Activated T-helper 9 cell treated with anti-CD3 and anti-CD28 coated beads, Interleukin-2, amount 50 U/mL, for 16 hours (primary cell): ENCODE measurements around the gene FGFR3.
"Not testable (repeated sequence)": the region's sequence is repeated elsewhere in the genome, so short reads cannot be mapped to it uniquely, and the experiment has no call there.

Source experiments
- DNase-seq: peaks from one replicate; pipeline ENCODE4 v3.0.0-alpha.2; 2020; ENCODE audit warnings: low read depth

The FGFR3 gene

DNA sequence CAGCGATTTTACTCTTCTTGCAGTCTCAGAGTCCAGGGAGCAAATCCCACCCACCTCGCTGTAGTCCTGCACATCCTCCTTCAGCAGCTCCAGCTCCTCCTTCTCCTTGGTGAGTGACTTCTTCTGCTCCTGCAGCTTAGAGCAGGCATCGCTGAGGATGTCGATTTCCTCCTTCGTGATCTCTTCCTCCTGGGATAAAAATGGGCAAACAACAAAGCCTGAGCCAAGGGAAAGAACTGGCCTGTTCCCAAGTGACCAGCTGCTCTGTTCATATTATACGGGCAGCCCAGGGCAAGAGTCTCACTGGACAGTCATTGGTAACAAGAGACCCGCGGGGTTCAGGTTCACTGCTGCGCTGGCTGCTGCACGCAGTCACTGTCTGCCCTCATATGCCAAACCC is 26.2 kb downstream of the FGFR3 start:
- DNase-seq: no peak

DNA sequence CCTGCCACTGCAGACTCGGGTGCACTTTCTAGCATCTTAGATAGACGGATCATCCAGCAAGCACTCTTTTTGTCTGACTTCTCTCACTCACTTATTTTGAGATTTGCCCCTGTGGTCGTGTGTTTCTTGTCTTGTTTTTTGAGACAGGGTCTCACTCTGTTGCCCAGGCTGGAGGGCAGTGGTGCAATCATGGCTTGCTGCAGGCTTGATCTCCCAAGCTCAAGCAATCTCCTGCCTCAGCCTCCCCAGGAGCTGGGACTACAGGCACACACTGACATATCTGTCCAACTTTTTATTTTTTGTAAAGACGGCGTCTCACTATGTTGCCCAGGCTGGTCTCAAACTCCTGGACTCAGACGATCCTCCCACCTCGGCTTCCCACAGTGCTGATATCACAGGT is 26.7 kb downstream of the FGFR3 start:
- no peak for DNase-seq

DNA sequence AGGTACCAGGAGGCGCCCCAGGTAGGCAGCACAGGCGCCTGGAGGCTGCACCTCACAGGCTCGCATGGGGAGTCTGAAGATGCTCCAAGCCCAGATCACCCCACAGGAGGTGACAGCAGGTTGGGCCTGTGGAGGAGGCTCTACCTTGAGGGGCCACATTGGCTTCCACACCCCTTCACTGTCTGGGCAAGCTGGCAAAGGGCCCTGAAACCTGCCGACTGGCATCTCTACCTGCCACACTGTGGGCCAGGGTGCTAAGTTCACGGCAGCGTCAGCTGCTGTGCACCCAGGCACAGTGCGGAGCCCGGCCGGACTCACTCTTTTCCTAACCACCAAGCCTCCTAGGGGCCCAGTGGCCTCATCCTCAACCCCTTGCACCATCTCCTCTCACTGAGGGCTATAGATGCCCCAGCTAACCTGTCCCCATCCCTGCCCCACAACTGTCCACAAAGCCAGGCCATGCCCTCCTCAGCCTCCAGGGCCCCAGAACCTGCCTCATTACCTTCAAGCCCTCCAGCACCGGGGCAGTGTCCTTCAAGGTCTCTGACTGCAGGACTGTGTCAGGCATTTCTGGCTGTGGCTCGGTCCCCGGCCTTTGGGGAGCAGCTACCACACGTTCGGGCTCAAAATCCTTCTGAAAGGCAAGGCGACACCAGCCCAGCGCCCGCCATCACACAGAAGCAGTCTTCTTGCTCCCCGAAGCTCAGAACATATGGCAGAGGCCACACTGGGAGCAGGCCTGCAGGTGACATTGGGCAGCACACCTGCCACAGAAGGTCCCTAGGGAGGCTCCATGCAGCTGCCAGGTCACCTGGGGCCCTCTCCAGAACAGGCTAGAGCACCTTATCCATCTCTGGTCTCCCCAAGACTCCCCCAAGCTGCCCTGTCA is 28.8 kb downstream of the FGFR3 start:
- no peak for DNase-seq

DNA sequence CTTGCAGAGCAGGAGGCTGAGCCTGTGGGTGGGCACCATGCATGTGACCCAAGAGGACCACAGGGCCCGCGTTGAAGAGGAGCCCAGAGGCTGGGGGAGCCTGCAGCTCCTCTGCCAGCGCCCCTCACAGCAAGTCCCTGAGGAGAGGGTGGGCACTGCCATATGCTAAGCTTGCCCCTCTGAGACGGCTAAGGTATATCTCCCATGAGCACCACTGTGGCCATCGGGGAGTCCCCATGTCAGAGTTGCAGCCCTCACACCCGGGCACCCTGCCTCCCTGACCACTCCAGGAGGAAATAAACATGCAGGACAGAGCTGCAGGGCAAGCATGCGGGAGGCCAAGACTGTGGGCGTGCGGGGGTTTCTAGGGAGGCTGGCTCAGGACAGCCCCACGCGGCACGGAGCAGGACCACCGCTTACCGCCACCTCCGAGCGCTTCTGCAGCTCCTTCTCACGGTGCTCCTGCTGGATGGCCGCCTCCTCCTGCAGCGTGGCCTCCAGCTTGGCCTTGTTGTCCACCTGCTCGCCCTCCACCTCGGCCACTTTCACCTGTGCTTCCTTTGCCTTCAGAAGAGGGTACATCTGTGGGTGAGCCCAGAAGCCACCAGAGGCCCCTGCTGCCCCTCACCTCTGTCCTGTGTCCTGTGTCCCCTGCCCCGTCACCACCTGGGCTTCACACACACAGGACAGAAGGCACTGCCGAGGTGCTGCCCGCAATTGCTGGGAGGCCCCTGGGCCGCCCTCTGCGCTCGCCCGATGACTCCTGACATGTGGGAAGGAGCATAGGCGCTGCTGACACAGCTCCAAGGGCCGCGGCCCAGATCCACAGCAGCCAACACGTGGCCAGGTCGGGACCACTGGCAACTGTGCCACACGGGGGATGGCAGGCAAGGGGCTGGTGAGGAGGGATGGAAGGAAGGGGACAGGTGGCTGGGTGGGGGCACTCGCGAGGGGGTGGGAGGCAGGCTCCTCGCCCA is 29.8 kb downstream of the FGFR3 start:
- DNase-seq: no peak

DNA sequence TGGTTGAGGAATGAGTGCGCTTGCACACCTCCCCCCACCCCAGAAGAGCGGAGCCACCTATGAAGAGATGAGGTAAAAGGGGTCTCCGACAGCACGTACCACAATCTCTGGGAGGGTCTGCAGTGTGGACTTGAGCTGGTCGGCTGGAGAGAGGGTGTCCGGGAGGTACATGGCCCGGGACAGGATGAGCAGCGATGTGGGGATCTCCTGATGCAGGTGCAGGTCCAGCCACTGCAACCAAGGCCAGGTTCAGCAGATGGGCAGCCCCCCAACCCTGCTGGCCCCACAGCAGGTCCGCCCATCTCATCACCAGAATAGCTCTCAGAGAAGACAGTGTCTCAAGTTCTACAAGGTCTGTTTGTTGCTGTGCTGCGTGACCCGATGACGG is 30.4 kb downstream of the FGFR3 start:
- no peak for DNase-seq

DNA sequence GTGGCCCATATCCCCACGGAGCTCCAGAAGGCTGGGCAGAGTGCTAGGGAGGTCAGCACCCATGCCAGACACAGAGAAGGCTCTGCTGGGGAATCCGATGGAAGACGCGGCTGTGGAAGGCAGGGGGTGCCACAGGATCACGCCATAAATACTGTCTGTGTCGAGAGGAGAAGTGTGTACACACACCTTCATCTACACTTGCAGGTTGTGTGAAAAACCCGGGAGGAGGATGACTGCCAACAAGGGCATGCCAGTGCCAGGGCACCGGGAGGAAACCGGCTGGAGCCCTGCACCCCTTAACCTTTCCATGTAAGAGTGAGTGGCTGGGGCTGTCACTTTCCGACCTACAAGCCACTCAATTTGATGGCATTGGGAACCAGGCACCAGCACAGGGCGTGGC is 31.7 kb downstream of the FGFR3 start:
- no peak for DNase-seq

DNA sequence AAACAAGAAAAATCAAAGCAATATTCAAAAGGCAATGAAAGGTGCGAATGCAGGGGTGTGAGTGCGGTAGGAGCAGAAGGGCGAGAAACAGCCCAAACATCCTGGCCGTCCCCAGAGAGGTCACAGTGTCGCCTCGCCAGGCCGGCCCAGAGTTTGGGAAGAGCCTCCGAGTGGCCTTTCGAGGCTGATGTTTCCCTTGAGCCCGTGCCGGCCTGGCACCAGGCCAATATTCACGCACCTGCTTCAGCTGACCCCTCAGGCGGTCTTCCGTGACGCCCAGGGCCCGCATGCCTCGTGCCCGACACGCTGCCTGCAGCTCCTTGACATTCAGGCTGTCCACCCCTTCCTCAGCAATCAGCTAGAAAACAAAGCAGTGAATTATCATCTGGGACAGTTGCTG is 32.2 kb downstream of the FGFR3 start:
- DNase-seq: no peak

DNA sequence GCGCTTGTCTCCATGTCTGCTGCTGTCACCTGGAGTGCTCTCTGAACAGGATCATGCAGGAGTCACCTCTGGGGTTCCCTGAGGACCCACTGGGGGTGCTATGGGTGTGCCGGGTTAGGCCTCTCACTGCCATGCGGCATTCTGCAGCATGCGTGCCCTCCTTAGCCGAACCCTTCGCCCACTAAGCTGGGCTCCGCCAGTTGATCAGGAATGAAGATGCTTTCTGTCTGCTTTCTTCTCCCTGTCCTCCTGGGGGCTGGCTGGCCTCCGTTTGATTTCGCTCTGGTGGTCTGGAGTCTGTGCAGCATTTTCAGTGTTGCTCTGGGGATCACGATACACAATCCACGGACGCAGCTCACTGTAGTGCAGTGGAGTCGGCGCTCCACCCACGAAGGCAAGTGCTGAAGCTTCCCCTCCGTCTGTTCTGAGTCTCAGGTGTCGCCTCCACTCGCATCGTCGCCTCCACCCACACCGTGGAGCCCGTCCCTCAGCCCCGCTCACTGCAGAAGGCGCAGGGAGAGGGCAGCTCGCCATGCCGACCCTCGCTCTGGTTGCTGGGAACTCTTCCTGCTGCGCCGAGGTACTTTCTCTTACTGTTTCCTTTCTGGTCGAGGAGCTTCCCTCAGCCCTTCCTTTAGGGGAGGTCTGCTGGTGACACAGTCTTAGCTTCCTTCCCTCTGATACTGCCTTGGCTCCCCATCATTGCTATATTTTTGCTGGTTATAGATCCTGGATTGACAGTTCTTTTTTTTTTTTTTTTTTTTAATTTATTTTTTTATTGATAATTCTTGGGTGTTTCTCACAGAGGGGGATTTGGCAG is 33.6 kb downstream of the FGFR3 start:
- no peak for DNase-seq

DNA sequence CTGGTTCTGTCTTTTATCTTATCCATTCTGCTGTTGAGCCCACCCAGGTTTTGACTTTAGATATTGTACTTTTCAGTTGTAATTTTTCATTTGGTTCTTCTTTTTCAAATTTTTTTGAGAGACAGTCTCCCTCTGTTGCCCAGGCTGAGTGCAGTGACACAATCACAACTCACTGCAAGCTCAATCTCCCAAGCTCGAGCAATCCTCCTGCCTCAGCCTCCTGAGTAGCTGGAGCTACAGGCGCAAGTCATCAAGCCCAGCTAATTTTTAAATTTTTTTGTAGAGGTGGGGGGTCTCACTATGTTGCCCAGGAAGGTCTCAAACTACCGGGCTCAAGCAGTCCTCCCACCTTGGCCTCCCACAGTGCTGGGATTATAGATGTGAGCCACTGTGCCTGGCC is 37.1 kb downstream of the FGFR3 start:
- DNase-seq: no peak

DNA sequence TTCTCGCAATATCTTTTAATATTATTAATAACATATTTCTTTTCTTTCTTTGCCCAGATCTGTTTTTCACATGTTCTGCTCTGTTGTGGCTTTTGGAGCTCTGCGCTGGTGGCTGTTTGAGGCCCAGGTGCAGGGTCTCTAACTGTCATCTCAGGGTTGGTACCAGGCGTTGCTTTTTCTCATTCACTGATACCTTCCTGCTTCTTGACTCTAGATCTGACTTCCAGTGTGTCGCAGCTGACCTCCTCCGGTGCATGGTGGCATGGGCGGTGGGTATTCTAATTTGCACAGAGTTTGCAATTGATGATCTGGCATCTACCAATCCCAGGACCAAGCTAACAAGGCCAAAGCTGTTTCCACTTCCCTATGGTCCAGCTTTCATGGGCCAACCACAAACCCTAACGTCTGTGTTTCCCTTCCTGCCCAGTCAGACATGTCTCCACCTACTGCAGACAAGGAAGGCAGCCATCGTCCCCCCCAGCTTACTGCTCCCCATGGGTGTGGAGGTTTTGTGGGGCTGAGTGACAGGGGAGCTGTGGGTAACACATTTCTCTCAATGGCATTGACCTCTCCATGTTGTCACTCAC is 37.6 kb downstream of the FGFR3 start:
- no peak for DNase-seq

DNA sequence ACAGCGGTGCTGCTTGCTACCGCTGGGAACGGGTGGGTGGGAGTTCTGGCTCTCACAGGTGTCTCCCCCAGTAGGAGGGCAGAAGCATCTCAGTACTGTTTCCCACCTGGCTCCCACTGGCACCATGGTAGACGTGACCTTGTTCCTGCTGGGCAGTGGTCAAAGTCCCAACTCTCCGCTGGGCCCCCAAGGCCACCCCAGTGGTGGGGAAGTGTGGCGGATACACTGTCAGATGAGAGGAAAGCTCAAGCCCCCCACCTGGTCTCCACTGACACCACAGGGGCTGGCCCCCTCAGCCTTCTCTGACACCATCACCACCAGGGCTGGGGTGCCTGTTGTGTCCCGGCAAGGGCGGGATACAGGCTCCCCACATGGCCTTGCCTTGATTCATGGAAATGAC is 38.2 kb downstream of the FGFR3 start:
- DNase-seq: no peak

DNA sequence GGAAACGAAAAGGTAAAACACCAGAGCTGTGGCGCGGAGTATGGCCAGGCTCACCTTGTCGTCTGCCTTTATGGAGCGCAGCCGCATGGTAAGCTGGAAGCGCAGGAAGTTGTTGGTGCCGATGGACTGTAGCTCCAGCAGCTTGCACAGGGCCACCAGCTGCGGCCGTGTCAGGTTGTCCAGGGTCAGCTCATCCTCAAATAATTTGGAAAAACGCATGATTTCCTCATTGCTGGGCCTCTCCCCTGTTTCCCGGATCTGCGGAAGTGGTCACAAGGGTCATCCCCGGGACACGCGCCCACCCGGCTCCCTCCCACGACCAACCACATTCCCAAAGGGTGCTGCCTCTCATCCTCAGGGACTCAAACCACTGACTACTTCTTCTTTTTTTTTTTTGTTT is 39.6 kb downstream of the FGFR3 start:
- DNase-seq: no peak

DNA sequence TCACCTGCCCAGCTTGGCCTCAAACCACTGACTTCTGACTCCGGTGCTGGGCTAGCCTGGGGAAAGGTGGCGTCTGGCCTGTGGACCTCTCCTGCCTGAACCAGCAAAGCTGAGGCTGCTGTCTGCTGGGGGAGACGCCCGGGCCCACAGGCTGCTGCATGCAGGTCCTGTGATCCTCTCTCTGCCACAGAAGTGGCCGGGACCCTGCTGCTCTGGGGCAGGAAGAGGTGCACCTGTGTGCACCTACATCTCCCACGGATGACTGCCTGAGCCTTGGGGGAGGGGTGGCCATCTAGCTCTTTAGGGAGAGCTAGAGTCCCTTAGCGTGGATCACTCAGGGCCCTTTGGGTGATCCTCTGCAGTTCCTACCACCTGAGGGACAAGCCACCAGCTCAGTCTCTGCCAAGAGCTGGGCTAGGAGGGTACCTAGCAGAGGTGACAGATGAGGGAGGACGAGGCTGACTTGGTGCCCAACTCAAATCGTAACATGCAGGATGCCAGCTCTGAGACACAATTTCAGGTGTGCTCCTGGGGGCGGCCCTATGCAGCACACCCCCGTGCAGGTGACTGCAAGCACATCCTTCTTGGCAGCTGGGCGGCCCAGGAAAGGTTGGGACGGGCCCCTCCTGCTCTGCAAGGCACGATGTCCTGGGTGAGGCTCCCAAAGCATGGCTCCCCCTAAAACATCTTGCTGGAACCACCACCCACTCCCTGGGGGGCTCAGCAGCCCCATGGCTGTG is 40.4 kb downstream of the FGFR3 start:
- no peak for DNase-seq

DNA sequence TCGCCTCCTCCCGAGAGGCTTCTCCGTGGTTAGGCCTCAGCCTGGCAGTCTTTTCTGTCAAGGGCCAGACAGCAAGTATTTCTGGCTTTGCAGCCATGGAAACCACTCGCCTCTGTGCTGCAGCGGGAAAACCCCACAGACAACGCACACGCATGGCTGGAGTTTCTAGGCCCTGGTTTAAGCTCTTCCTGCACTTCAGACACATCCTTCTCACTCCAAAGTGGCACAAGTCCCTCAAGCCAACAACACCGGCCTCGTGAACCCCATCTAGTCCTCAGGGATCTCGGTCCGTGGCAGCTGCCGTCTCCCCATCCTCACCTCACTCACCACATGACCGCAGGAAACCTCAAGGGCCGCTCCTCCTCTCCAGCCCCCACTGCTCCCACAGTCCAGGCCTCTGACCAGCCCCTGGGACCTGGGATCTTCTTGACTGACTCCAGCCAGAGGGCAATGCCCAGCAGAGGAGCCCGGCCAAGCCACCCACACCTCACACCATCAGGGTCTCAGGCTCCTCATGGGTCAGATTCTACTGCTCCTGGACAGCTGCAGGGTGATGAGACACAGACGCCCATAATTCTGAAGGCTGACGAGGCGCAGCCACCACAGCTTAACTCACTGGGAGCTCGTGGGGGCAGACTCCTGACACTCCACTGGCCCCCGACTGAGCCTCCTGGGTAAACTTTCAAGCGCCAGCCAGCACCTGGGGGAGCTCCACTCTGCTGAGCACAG is 41.1 kb downstream of the FGFR3 start:
- no peak for DNase-seq

DNA sequence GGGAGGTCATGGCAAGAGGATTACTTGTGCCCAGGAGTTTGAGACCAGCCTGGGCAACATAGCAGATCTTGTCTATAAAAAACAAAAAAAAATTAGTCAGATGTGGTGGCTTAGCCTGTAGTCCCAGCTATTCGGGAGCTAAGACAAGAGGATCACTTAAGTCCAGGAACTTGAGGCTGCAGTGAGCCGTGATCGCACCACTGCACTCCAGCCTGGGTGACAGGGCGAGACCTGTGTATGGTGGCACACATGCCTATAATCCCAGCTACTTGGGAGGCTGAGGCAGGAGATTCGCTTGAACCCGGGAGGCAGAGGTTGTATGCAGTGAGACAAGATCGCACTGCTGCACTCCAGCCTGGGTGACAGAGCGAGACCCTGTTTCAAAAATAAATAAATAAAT is 42.7 kb downstream of the FGFR3 start:
- not testable (repeated sequence) for DNase-seq

DNA sequence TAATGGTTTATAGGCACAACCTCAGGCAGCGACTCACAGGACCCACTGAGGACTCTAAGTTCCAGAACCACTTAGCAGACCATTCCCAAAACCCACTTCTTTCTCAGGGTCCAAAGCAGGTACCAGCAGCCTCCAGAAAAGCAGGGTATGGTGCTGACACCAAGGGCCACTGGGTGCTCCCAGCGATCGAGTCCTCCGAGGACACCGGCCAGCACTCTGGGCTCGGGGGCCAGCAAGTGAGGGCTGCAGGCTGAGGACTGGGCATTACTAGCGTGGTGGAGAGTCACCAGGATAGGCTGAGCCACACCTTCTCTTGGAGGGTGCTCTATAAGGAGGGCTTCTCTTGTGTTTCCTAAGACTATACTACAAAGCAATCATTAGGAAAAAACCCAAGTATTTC is 43.6 kb downstream of the FGFR3 start:
- no peak for DNase-seq

DNA sequence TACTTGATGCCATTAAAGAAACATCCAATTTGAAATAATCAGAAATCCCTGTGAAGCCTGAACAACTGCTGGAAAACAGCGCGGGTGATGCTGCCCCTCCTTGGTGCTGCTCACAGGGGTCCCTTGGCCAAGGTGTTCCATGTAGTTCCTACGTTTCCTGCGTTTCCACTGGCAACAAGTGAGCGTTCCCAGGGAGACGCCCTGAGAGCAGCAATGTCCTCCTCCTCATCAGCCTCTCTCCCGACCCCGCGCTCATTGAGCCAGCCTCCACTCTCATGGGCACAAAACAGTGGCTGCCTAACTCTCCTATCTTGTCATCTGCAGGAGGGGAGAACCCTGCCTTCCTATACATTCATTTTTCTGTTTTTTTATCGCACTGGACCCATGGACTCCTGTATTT is 44.0 kb downstream of the FGFR3 start:
- no peak for DNase-seq

DNA sequence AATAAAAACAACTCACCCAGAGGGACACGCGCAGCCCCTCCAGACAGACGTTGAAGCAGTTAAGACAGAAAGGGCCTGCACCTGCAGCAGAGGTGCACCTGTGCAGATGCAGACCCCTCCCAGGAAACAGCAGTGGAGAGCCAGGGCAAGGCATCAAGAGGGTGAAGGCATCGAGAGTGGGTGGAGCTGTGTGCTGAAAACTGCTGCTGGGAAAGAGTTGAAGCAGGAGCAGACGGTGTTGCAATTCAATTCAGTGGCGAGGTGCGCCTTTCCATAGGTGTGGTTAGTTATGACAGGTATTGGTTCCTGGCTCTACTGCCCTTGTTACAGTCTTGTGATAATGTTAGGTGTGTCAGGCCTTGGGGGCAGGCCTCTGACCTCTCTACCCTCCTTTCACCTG is 46.2 kb downstream of the FGFR3 start:
- DNase-seq: no peak

DNA sequence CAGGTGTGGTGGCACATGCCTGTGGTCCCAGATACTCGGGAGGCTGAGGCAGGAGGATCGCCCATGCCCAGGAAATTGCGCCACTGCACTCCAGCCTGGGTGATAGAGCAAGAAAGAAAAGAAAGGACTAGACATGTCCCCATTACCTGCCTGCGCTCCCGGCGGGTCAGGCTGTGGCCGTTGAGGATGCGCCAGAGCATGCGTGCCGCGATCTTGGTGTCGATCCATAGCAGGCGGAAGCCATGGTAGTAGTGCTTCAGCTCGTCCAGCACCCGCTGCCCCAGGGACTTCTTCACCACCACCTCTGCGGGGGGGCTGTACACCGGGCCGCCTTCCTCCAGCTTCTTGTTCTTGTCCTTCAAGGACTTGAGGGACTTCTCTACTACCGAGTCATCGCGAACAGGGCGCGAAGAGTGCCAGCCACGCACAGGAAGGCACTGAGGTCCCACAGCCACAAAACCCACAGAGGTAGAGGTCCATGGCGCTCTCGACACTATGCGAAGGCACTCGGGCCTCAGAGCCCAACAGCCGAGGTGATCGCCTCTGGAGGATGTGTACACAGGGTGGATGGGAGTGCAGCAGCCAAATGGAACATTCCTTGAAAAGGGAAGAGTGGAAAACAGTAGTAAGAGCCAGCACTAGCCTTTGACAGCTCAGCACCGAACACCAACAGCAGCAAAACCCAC is 48.3 kb downstream of the FGFR3 start:
- no peak for DNase-seq

DNA sequence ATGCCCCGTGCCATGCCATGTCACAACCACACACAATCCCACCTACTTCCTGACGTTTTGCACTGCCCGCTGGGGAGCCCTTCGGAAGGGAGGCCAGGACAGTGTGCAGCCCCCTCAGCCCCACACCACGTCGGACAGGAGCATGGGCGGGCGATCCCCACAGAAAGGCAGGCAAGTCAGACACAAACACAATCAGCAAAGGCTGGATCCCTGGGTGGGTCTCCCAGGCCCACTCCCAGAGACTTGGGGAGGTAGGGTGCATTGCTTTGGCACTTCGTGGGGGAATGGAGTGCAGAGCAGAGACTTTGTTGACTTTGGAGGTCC is 48.8 kb downstream of the FGFR3 start:
- no peak for DNase-seq
